Aorta (tissue), 5 donors: ENCODE results near the gene HPN. TPM values are rescaled to one million over a fixed set of nuclear protein-coding genes. Genes with fewer than 3 reads are reported as not detected.
"Not testable (repeated sequence)": the region's sequence is repeated elsewhere in the genome, so short reads cannot be mapped to it uniquely, and the experiment has no call there.

Source experiments
- ATAC-seq: fragments of 200-7000 bp; cut with Tn5 transposase; one replicate; pipeline ENCODE4 v1.9.1; 2022; ENCODE audit warnings: moderate library complexity; ENCODE audit not compliant: low FRiP score
- DNase-seq, 2 donors: peaks; one replicate each; pipeline ENCODE4 v3.0.0-alpha.2; 2020
- H3K27ac ChIP-seq, 2 donors: one replicate each; pipeline ENCODE4 v1.5.1; 2013; ENCODE audit warnings: low read length in 2 of 2, mild to moderate bottlenecking in 2 of 2, moderate library complexity in 2 of 2, control low read depth in 1 of 2, inconsistent platforms in 1 of 2, low read depth in 1 of 2
- H3K27me3 ChIP-seq, 2 donors: one replicate each; pipeline ENCODE4 v1.6.1; 2013; ENCODE audit warnings: control low read depth in 1 of 2, low read length in 1 of 2, mild to moderate bottlenecking in 1 of 2, moderate library complexity in 1 of 2; ENCODE audit not compliant: insufficient read depth in 2 of 2, control insufficient read depth in 1 of 2
- H3K36me3 ChIP-seq, 2 donors: one replicate each; pipeline ENCODE4 v1.6.1; 2013; ENCODE audit warnings: control low read depth in 1 of 2, low read length in 1 of 2, mild to moderate bottlenecking in 1 of 2; ENCODE audit not compliant: insufficient read depth in 2 of 2, control insufficient read depth in 1 of 2
- H3K4me1 ChIP-seq, 2 donors: one replicate each; pipeline ENCODE4 v1.6.1; 2013; ENCODE audit warnings: low read length in 2 of 2, control low read depth in 1 of 2, mild to moderate bottlenecking in 1 of 2, moderate library complexity in 1 of 2; ENCODE audit not compliant: insufficient read depth in 2 of 2, control insufficient read depth in 1 of 2
- H3K4me3 ChIP-seq, 2 donors: one replicate each; pipeline ENCODE4 v1.5.1; 2013; ENCODE audit warnings: low read length in 2 of 2, control low read depth in 1 of 2, mild to moderate bottlenecking in 1 of 2
- H3K9me3 ChIP-seq: one replicate; pipeline ENCODE4 v1.6.1; 2013; ENCODE audit warnings: mild to moderate bottlenecking, low read length; ENCODE audit not compliant: control insufficient read depth
- WGBS, 2 donors: extraction: QIAGEN DNeasy Blood & Tissue Kit; methylation state at CpG; one replicate each; pipeline ENCODE4 v1.1.7; 2013; 5-methylcytosine and 5-hydroxymethylcytosine counted together
- intact Hi-C, 2 donors: fragments of 100-400 bp; cut with DNase I; formaldehyde crosslinking; loops; one replicate each; pipeline versions ENCODE4 v1.14.2 to v1.15.0; 2022
- polyA plus RNA-seq, 2 donors: library from polyadenylated mRNA; stranded (reverse); fragments of 200-250 nt; gene quantifications; one replicate each; pipeline ENCODE4 v1.2.3, GENCODE V29; 2013
- total RNA-seq, 2 donors: library from RNA; stranded (reverse); fragmentation: NEBNext Ultra II Directional; extraction: Animal tissue kit (Norgen Biotek cat#: 25700); gene quantifications; one replicate each; pipeline ENCODE4 v1.2.1, GENCODE V29; 2021
- donor health status: healthy with polysubstance abuse.
- donor health status: Bipolar disorder and iron deficiency.
- donor health status: DM: no; HTN: no; CAD: no.
- donor health status: DM: no; HTN: no; CAD: no.
- donor health status: DM: yes; HTN: yes; CAD: no.

Gene HPN
- total and polyA plus RNA-seq, 4 donors = 0.71 to 2.7 TPM; not detected in 2

GRCh38 chr19:35006342-35006998 lies 35.1 kb upstream of the HPN start:
- no peaks in the 10 kb centered on the region for H3K9me3 ChIP-seq
- no peaks in the 10 kb centered on the region for H3K27me3 ChIP-seq
- 69 to 70% methylated on average over 15 of the region's 15 CpGs for WGBS, 2 donors
- no peak overlapping the region for H3K27ac ChIP-seq
- no peak for ATAC-seq
- H3K4me3 ChIP-seq = no peak overlapping the region
- no peaks in the 10 kb centered on the region for H3K4me1 ChIP-seq
- DNase-seq = no peak
- peaks cover 0 to 2% of the 10 kb centered on the region in 2 donors for H3K36me3 ChIP-seq
- intact Hi-C loops = no loop called here

DNA sequence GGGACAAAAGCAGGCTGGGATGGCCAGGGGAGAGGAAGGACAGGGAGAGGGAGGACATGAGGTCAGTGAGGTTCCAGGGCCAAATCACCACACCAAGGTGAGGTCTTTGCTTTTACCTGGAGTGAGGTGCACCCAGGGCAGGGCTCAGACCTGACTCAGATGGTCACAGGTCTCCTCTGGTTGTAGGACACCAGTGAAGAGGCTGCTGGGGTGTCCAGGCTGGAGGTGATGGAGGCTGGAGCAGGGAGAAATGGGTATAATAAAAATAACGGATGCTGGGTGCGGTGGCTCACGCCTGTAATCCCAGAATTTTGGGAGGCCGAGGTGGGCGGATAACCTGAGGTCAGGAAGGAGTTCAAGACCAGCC lies 34.5 kb upstream of the HPN start:
- DNase-seq (no peak), ATAC-seq (no peak)
- Histone ChIP-seq H3K36me3 (peaks cover 0 to 2% of the 10 kb centered on the region in 2 donors), H3K27ac (no peak overlapping the region), H3K4me3 (no peak overlapping the region), H3K9me3 (no peaks in the 10 kb centered on the region), H3K27me3 (no peaks in the 10 kb centered on the region), H3K4me1 (no peaks in the 10 kb centered on the region)
- 94% methylated on average over 5 of the region's 5 CpGs for WGBS, 2 donors
- intact Hi-C loops = no loop called here

DNA sequence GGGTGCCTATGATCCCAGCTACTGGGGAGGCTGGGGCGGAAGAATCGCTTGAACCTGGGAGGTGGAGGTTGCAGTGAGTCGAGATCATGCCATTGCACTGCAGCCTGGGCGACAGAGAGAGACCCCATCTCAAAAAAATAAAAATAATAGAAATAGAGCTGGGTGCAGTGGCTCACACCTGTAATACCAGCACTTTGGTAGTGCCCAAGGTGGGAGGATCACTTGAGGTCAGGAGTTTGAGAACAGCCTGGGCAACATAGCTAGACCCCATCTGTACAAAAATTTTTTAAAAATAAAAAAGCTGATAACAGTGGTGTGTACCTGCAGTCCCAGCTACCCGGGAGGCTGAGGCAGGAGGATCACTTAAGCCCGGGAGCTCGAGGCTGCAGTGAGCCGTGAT lies 34.1 kb upstream of the HPN start:
- H3K36me3 ChIP-seq, H3K4me1 ChIP-seq, H3K27me3 ChIP-seq, H3K27ac ChIP-seq, intact Hi-C loops, H3K9me3 ChIP-seq, ATAC-seq, DNase-seq, H3K4me3 ChIP-seq: not testable (repeated sequence)
- WGBS, 2 donors = 96% methylated on average over 8 of the region's 8 CpGs

- Histone ChIP-seq H3K27me3 (no peaks in the 10 kb centered on the region), H3K4me3 (no peak overlapping the region), H3K36me3 (peaks cover 0 to 2% of the 10 kb centered on the region in 2 donors), H3K27ac (no peak overlapping the region), H3K4me1 (no peaks in the 10 kb centered on the region), H3K9me3 (no peaks in the 10 kb centered on the region)
- intact Hi-C loops = no loop called here
- no peak for ATAC-seq
- no peak for DNase-seq
- 91 to 93% methylated on average over 12 of the region's 12 CpGs for WGBS, 2 donors
These were observed 32.6 kb upstream of the HPN start for GRCh38 chr19:35008891-35009341.

DNA sequence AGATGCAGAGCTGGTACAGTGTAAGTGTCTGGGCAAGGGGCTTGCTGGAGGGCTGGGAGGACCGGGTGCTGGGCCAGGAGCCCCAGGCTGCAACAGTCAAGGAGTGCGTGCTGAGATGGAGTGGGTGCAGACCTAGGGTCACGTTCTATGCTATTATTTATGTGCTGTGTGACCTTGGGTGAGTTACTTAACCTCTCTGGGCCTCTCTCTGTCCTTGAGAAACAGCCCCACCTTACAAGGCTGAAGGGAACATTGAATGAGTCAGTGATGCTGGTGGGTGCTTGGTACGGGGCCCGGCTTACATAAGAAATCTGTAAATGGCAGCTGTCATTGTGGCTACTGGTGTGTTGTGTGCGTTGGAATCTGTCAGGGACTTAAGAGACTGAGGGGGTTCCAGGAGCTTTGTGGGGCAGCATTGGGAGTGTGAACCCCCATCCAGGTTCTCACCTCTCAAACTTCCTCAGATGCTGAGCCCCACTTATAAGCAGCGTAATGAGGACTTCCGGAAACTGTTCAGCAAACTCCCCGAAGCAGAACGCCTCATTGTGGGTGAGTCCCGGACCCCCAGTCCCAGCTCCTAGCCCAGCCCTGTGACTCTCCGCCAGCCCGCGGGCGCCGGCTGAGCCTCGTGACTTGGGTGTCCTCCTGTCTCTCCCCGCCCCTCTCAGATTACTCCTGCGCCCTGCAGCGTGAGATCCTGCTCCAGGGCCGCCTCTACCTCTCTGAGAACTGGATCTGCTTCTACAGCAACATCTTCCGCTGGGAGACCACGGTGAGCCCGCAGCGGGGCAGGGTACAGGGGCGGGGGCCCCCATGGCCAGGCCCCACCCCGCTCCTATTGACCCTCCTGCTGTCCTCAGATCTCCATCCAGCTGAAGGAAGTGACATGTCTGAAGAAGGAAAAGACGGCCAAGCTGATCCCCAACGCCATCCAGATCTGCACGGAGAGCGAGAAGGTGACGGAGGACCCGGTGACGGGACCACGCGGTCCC lies 31.8 kb upstream of the HPN start:
- no peak overlapping the region for H3K27ac ChIP-seq
- no peaks in the 10 kb centered on the region for H3K4me1 ChIP-seq
- H3K9me3 ChIP-seq = no peaks in the 10 kb centered on the region
- ATAC-seq (no peak), DNase-seq (no peak)
- intact Hi-C loops = no loop called here
- H3K4me3 ChIP-seq = no peak overlapping the region
- H3K36me3 ChIP-seq = peaks cover 0 to 2% of the 10 kb centered on the region in 2 donors
- no peaks in the 10 kb centered on the region for H3K27me3 ChIP-seq
- 89 to 91% methylated on average over 36 of the region's 36 CpGs for WGBS, 2 donors

- H3K27ac ChIP-seq = no peak overlapping the region
- intact Hi-C loops = no loop called here
- no peaks in the 10 kb centered on the region for H3K27me3 ChIP-seq
- no peaks in the 10 kb centered on the region for H3K4me1 ChIP-seq
- peaks cover 0 to 2% of the 10 kb centered on the region in 2 donors for H3K36me3 ChIP-seq
- DNase-seq (no peak), ATAC-seq (no peak)
- H3K9me3 ChIP-seq = no peaks in the 10 kb centered on the region
- WGBS, 2 donors = 87 to 91% methylated on average over 13 of the region's 13 CpGs
- no peak overlapping the region for H3K4me3 ChIP-seq
These were observed 30.3 kb upstream of the HPN start for GRCh38 chr19:35011091-35011689.

- DNase-seq = no peak
- no peak overlapping the region for H3K4me3 ChIP-seq
- no peaks in the 10 kb centered on the region for H3K9me3 ChIP-seq
- no peaks in the 10 kb centered on the region for H3K27me3 ChIP-seq
- intact Hi-C loops = loop anchor here in 1 of 2 donors (2.0 kb wide), 1 partner anchor 39 kb away; no protein-coding TSS in a partner anchor
- 85 to 90% methylated on average over 18 of the region's 18 CpGs for WGBS, 2 donors
- ATAC-seq = no peak
- H3K4me1 ChIP-seq = no peaks in the 10 kb centered on the region
- H3K36me3 ChIP-seq = peaks cover 0 to 2% of the 10 kb centered on the region in 2 donors
- H3K27ac ChIP-seq = no peak overlapping the region
These were observed 29.5 kb upstream of the HPN start for GRCh38 chr19:35011737-35012682.
